Activated CD8-positive, alpha-beta T cell treated with anti-CD3 and anti-CD28 coated beads for 36 hours (primary cell): ENCODE results near the gene MST1R. TPM values are rescaled to one million over a fixed set of nuclear protein-coding genes. Genes with fewer than 3 reads are reported as not detected.

Source experiments
- ATAC-seq: fragments of 200-7000 bp; cut with Tn5 transposase; one replicate; pipeline ENCODE4 v1.10.0; 2021; ENCODE audit warnings: mild to moderate bottlenecking, moderate library complexity
- CTCF ChIA-PET: fragments of 350-600 bp; sonication (Branson Sonifier 250); formaldehyde crosslinking; loops from one replicate; lab custom pipeline; 2021; ENCODE audit warnings: antibody characterized with exemption; lab: Charles Lee
- POLR2A ChIA-PET: fragments of 350-600 bp; sonication (Branson Sonifier 250); formaldehyde crosslinking; loops from one replicate; lab custom pipeline; 2021; ENCODE audit warnings: antibody characterized with exemption; lab: Charles Lee
- DNase-seq: peaks from one replicate; pipeline ENCODE4 v3.0.0-alpha.2; 2020
- H3K27ac Mint-ChIP-seq: one replicate; pipeline ENCODE4 v1.8.0; 2021; ENCODE audit warnings: mild to moderate bottlenecking, mixed read lengths
- H3K27me3 Mint-ChIP-seq: one replicate; pipeline ENCODE4 v1.8.0; 2021; ENCODE audit warnings: mixed read lengths
- H3K36me3 Mint-ChIP-seq: one replicate; pipeline ENCODE4 v1.8.0; 2021; ENCODE audit warnings: low read depth, mixed read lengths
- H3K4me1 Mint-ChIP-seq: one replicate; pipeline ENCODE4 v1.8.0; 2021; ENCODE audit warnings: low read depth, mixed read lengths
- H3K4me3 Mint-ChIP-seq: one replicate; pipeline ENCODE4 v1.8.0; 2021; ENCODE audit warnings: mild to moderate bottlenecking, moderate library complexity, mixed read lengths
- H3K9me3 Mint-ChIP-seq: one replicate; pipeline ENCODE4 v1.8.0; 2021; ENCODE audit warnings: mixed read lengths
- CTCF ChIP-seq: fragments of 200-600 bp; IDR thresholded peaks from one replicate; pipeline ENCODE4 v1.8.0; 2022; ENCODE audit warnings: antibody characterized with exemption, mild to moderate bottlenecking
- intact Hi-C: fragments of 100-400 bp; cut with micrococcal nuclease; formaldehyde crosslinking; loops from one replicate; pipeline ENCODE4 v1.10.0; 2022
- total RNA-seq, 2 experiments: library from RNA; stranded (reverse); gene quantifications; one replicate each; pipeline ENCODE4 v1.2.3, GENCODE V29; 2021

Gene MST1R
- total RNA-seq, 2 experiments from 2014 or later: 0.79 to 1.1 TPM

GRCh38 chr3:49882166-49882565 lies 21.5 kb downstream of the MST1R start:
- no peak for TF ChIP-seq CTCF
- H3K4me1 Mint-ChIP-seq: no peaks in the 10 kb centered on the region
- H3K36me3 Mint-ChIP-seq: no peaks in the 10 kb centered on the region
- ChIA-PET POLR2A (interaction anchor here (1.0 kb wide), 1 partner anchor 20 kb away, joined by 3 read pairs; no protein-coding TSS in a partner anchor), CTCF (interaction anchor here (1.1 to 1.6 kb wide), 2 partner anchors 11 to 44 kb away, joined by 3 to 4 read pairs; no protein-coding TSS in a partner anchor)
- H3K27ac Mint-ChIP-seq: no peak overlapping the region
- H3K4me3 Mint-ChIP-seq: no peak overlapping the region
- ATAC-seq (no peak), DNase-seq (no peak)
- no peaks in the 10 kb centered on the region for H3K9me3 Mint-ChIP-seq
- intact Hi-C loops: no loop called here
- no peaks in the 10 kb centered on the region for H3K27me3 Mint-ChIP-seq

- no peak overlapping the region for H3K4me3 Mint-ChIP-seq
- intact Hi-C loops: no loop called here
- POLR2A ChIA-PET: interaction anchor here (0.6 kb wide), 1 partner anchor 34 kb away, joined by 3 read pairs; no protein-coding TSS in a partner anchor
Measured at GRCh38 chr3:49880581-49881315, 22.9 kb downstream of the MST1R start.

GRCh38 chr3:49879721-49880120 lies 24.0 kb downstream of the MST1R start:
- TF ChIP-seq CTCF: no peak
- no peak overlapping the region for H3K27ac Mint-ChIP-seq
- POLR2A ChIA-PET: no interaction called here
- H3K36me3 Mint-ChIP-seq: no peaks in the 10 kb centered on the region
- H3K4me3 Mint-ChIP-seq: no peak overlapping the region
- no peaks in the 10 kb centered on the region for H3K27me3 Mint-ChIP-seq
- intact Hi-C loops: no loop called here
- ATAC-seq (no peak), DNase-seq (no peak)
- CTCF ChIA-PET: interaction anchor here (1.0 kb wide), 1 partner anchor 23 kb away, joined by 3 read pairs; no protein-coding TSS in a partner anchor
- no peaks in the 10 kb centered on the region for H3K9me3 Mint-ChIP-seq
- H3K4me1 Mint-ChIP-seq: no peaks in the 10 kb centered on the region

More at GRCh38 chr3:49880581-49881315, 22.9 kb downstream of the MST1R start:
- H3K27ac Mint-ChIP-seq: no peak overlapping the region
- DNase-seq: no peak
- no peaks in the 10 kb centered on the region for H3K36me3 Mint-ChIP-seq
- H3K27me3 Mint-ChIP-seq: no peaks in the 10 kb centered on the region
- H3K4me1 Mint-ChIP-seq: no peaks in the 10 kb centered on the region
- ATAC-seq: no peak
- H3K9me3 Mint-ChIP-seq: no peaks in the 10 kb centered on the region
- CTCF ChIA-PET: interaction anchor here (0.7 to 1.1 kb wide), 2 partner anchors 25 to 42 kb away, joined by 3 to 4 read pairs; no protein-coding TSS in a partner anchor
- no peak for TF ChIP-seq CTCF

- H3K4me3 Mint-ChIP-seq: no peak overlapping the region
- no peaks in the 10 kb centered on the region for H3K9me3 Mint-ChIP-seq
- CTCF ChIA-PET: interaction anchor here (1.0 to 1.4 kb wide), 2 partner anchors 14 to 22 kb away, joined by 3 to 4 read pairs; no protein-coding TSS in a partner anchor
- ATAC-seq (no peak), DNase-seq (no peak)
- POLR2A ChIA-PET: interaction anchor here (1.2 kb wide), 1 partner anchor 11 kb away, joined by 3 read pairs; no protein-coding TSS in a partner anchor
- intact Hi-C loops: no loop called here
- no peaks in the 10 kb centered on the region for H3K36me3 Mint-ChIP-seq
- H3K27me3 Mint-ChIP-seq: no peaks in the 10 kb centered on the region
- no peak overlapping the region for H3K27ac Mint-ChIP-seq
- TF ChIP-seq CTCF: no peak
- no peaks in the 10 kb centered on the region for H3K4me1 Mint-ChIP-seq
Measured at GRCh38 chr3:49878686-49879085, 25.0 kb downstream of the MST1R start.

GRCh38 chr3:49877716-49878115 lies 26.0 kb downstream of the MST1R start:
- ChIA-PET POLR2A (interaction anchor here (1.2 kb wide), 1 partner anchor 12 kb away, joined by 3 read pairs; no protein-coding TSS in a partner anchor), CTCF (interaction anchor here (0.6 to 1.4 kb wide), 2 partner anchors 13 to 22 kb away, joined by 3 to 4 read pairs; no protein-coding TSS in a partner anchor)
- no peaks in the 10 kb centered on the region for H3K27me3 Mint-ChIP-seq
- no peak for ATAC-seq
- H3K36me3 Mint-ChIP-seq: no peaks in the 10 kb centered on the region
- H3K4me1 Mint-ChIP-seq: peaks cover 2% of the 10 kb centered on the region
- TF ChIP-seq CTCF: no peak
- H3K27ac Mint-ChIP-seq: no peak overlapping the region
- DNase-seq: no peak
- intact Hi-C loops: no loop called here
- H3K4me3 Mint-ChIP-seq: no peak overlapping the region
- no peaks in the 10 kb centered on the region for H3K9me3 Mint-ChIP-seq
